Lung (tissue), 16 donors: Measurements from ENCODE around the gene DDI1. TPM values are rescaled to one million over a fixed set of nuclear protein-coding genes. Genes with fewer than 3 reads are reported as not detected.

Experiments
- ATAC-seq: fragments of 200-7000 bp; cut with Tn5 transposase; one replicate; pipeline ENCODE4 v1.9.1; 2020; ENCODE audit warnings: moderate number of reproducible peaks; ENCODE audit not compliant: insufficient read depth, low FRiP score
- DNase-seq, 3 donors: peaks; one replicate each; pipeline ENCODE4 v3.0.0-alpha.2; 2013 to 2017
- H3K27ac ChIP-seq, 2 donors: one replicate each; pipeline ENCODE4 v1.5.1; 2013; ENCODE audit warnings: mild to moderate bottlenecking in 2 of 2, moderate library complexity in 2 of 2, control low read depth in 1 of 2, inconsistent platforms in 1 of 2, low read depth in 1 of 2, low read length in 1 of 2
- H3K27me3 ChIP-seq, 3 donors: one replicate each; pipeline ENCODE4 v1.5.1; 2013; ENCODE audit warnings: low read length in 2 of 3; ENCODE audit not compliant: control insufficient read depth in 3 of 3, insufficient read depth in 3 of 3
- H3K36me3 ChIP-seq, 4 donors: one replicate each; pipeline ENCODE4 v1.5.1; 2013; ENCODE audit warnings: low read length in 4 of 4, mild to moderate bottlenecking in 1 of 4, moderate library complexity in 1 of 4; ENCODE audit not compliant: control insufficient read depth in 4 of 4, insufficient read depth in 4 of 4
- H3K4me1 ChIP-seq, 5 donors: one replicate each; pipeline ENCODE4 v1.5.1; 2013; ENCODE audit warnings: low read length in 5 of 5, mild to moderate bottlenecking in 2 of 5, moderate library complexity in 1 of 5; ENCODE audit not compliant: control insufficient read depth in 5 of 5, insufficient read depth in 5 of 5
- H3K4me3 ChIP-seq: one replicate; pipeline ENCODE4 v1.5.1; 2013; ENCODE audit warnings: mild to moderate bottlenecking, control low read depth, moderate library complexity
- H3K9ac ChIP-seq, 2 donors: one replicate each; pipeline ENCODE4 v1.5.1; 2013; ENCODE audit warnings: low read length in 2 of 2, control low read depth in 1 of 2; ENCODE audit not compliant: insufficient read depth in 1 of 2
- H3K9me3 ChIP-seq, 4 donors: one replicate each; pipeline ENCODE4 v1.5.1; 2013; ENCODE audit warnings: low read length in 3 of 4, mild to moderate bottlenecking in 1 of 4, moderate library complexity in 1 of 4; ENCODE audit not compliant: control insufficient read depth in 4 of 4, insufficient read depth in 3 of 4
- CTCF ChIP-seq: IDR thresholded peaks from 2 replicates; pipeline ENCODE4 v1.5.1; 2012; ENCODE audit warnings: mild to moderate bottlenecking; ENCODE audit errors: control extremely low read depth, extremely low read depth
- WGBS, 2 donors: extraction: QIAGEN DNeasy Blood & Tissue Kit; methylation state at CpG; one replicate each; pipeline ENCODE4 v1.1.7; 2013; 5-methylcytosine and 5-hydroxymethylcytosine counted together
- long read RNA-seq, 5 donors: transcript quantifications; one replicate each; lab custom pipeline, GENCODE V29; 2026
- polyA plus RNA-seq, 2 donors: library from polyadenylated mRNA; stranded (reverse); fragments of 200-250 nt; gene quantifications; one replicate each; pipeline ENCODE4 v1.2.1, GENCODE V29; 2013
- total RNA-seq, 2 donors: library from RNA; depleted of rRNA in 1 of 2; stranded (reverse); fragments of >200 nt in 1 of 2; gene quantifications; one replicate each; pipeline ENCODE4 v1.2.1, GENCODE V29; 2014 to 2021
- donor health status: control.
- donor health status: control.
- donor health status: Bipolar disorder and iron deficiency.
- donor health status: healthy.
- donor health status: DM: yes; HTN: yes; CAD: no.

Gene DDI1
- not detected for total RNA-seq
- polyA plus RNA-seq, result not detected
- long read RNA-seq, donor 1, partial matches to known transcripts, result 0 of 1 reads
- long read RNA-seq, donor 1, other reads (novel, unspliced or antisense), result 0 of 1 reads
- long read RNA-seq, donor 2, result 0 reads
- long read RNA-seq, donor 3, result 0 reads
- long read RNA-seq, donor 4, result 0 reads
- long read RNA-seq, donor 5, result 0 reads

- Histone ChIP-seq H3K4me3 (no peak within 1 kb of the TSS), H3K27ac (no peak within 1 kb of the TSS), H3K4me1 (peaks cover 0 to 6% (median 0%) of the 10 kb centered on the region in 5 donors), H3K27me3 (no peaks in the 10 kb centered on the region), H3K9ac (no peak within 1 kb of the TSS), H3K9me3 (peaks cover 0 to 3% (median 0%) of the 10 kb centered on the region in 4 donors), H3K36me3 (no peaks in the 10 kb centered on the region)
- WGBS, 2 donors, result 97 to 98% methylated on average over 26 of the region's 26 CpGs
- ATAC-seq, result no peak
- no peak for DNase-seq
- no peak for TF ChIP-seq CTCF
These were observed at the start of gene DDI1 for GRCh38 chr11:104036588-104036987. Gene DDI1 (plus strand): TSS chr11:104036640. CDS start chr11:104036823, 183 bp downstream.

DNA sequence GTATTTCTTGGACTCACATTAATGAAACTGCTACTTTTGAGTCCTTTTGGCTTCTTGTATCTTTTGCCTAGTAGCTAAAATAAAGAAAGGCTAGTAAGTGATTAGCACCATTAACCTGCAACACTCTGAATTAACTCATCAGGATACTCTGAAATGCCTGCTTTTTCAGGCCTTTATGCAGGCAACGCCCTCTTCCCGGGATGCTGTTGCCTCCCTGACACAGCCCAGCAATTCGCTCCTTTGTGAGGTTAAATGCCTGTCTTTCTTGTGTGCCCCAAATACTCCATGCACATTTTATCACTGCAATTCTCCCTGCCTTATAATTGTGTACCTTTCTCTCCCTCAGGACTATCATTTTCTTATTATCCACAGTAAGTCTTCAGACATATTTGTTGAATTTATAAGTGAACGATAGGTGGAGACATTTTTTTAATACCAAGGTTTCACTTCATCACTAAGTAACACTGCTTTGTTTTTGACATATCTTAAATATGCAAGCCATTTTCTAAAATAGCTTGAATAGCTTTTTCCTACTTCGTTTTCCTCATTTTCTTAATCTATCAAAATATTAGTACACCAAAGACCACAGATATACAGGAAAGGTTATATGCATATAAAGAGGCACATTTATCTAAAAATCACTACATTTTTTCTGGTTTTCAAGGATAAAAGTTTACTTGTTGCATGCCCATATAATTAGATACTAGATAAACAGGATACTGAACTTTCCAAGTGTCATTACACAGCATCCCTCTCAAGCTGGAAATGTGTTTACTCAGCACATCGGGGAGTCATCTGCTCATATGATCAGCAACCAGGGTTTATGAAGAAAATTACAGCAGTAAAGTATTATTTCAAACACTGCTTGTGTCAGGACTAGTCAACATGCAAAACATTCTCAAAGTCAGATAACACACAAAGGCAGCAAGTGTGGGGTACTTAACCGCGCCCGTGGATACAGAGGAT, 48.5 kb upstream of the DDI1 start:
- no peak for TF ChIP-seq CTCF
- Histone ChIP-seq H3K4me1 (peaks cover 0 to 4% (median 0%) of the 10 kb centered on the region in 5 donors), H3K27ac (no peak overlapping the region), H3K4me3 (no peak overlapping the region), H3K9me3 (no peaks in the 10 kb centered on the region), H3K9ac (no peak overlapping the region), H3K36me3 (no peaks in the 10 kb centered on the region), H3K27me3 (no peaks in the 10 kb centered on the region)
- peak in 2 of 3 donors; percentile 13 to 25 for DNase-seq
- no peak for ATAC-seq
- 77 to 78% methylated on average over 9 of the region's 9 CpGs for WGBS, 2 donors

- TF ChIP-seq CTCF, result no peak
- H3K4me1 ChIP-seq, result peaks cover 0 to 4% (median 0%) of the 10 kb centered on the region in 5 donors
- 60 to 73% methylated on average over 4 of the region's 4 CpGs for WGBS, 2 donors
- H3K4me3 ChIP-seq, result no peak overlapping the region
- H3K27me3 ChIP-seq, result no peaks in the 10 kb centered on the region
- no peak overlapping the region for H3K9ac ChIP-seq
- no peaks in the 10 kb centered on the region for H3K36me3 ChIP-seq
- ATAC-seq, result no peak
- DNase-seq, result no peak
- no peak overlapping the region for H3K27ac ChIP-seq
- no peaks in the 10 kb centered on the region for H3K9me3 ChIP-seq
These were observed 47.9 kb upstream of the DDI1 start for GRCh38 chr11:103988595-103988969.
